Measurements from ENCODE around the gene RANGRF.

Gene RANGRF

DNA sequence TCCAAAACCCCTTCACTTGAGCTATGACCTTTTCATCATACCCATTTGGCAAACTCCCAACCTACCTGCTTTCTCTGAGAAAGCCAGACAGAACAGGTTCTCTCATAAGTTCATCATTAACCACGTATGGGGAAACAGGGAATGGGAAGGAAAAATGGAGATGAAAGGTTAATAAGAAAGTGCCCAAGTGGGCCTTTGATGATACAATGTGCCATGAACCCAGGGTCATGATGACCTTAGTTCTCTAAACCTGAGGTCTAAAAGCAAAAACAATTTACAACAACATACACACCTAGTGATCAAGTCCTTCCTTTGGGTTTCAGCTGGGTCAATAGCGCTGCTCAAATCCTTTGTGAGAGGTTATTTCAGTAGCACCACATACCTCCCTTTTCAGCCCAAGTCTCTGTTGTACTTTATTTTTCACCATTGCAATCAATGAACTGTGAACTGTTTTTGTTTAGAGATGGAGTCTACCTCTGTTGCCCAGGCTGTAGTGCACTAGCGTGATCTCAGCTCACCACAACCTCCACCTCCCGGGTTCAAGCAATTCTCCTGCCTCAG, 14.5 kb upstream of the RANGRF start:
- no peak for DNase-seq (ENCODE audit: low read depth in 3 of 3, low spot score in 1 of 3)

DNA sequence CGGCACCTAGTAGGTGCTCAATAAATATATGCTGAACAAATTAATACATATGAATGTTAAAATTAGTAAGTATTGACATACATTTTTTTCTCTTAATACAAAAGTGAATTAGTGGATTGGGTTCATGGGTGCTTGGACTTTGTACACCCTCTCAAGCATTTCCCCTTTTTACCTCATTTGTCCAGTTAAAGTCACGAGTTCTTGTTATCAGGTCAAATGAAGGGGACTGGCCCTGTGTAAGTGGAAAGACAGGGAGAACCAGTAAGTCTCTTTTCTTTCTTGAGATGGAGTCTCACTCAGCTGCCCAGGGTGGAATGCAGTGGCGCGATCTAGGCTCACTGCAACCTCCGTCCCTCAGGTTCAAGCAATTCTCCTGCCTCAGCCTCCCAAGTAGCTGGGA, 13.7 kb upstream of the RANGRF start:
- DNase-seq (ENCODE audit: low read depth in 3 of 3, low spot score in 1 of 3) = no peak

DNA sequence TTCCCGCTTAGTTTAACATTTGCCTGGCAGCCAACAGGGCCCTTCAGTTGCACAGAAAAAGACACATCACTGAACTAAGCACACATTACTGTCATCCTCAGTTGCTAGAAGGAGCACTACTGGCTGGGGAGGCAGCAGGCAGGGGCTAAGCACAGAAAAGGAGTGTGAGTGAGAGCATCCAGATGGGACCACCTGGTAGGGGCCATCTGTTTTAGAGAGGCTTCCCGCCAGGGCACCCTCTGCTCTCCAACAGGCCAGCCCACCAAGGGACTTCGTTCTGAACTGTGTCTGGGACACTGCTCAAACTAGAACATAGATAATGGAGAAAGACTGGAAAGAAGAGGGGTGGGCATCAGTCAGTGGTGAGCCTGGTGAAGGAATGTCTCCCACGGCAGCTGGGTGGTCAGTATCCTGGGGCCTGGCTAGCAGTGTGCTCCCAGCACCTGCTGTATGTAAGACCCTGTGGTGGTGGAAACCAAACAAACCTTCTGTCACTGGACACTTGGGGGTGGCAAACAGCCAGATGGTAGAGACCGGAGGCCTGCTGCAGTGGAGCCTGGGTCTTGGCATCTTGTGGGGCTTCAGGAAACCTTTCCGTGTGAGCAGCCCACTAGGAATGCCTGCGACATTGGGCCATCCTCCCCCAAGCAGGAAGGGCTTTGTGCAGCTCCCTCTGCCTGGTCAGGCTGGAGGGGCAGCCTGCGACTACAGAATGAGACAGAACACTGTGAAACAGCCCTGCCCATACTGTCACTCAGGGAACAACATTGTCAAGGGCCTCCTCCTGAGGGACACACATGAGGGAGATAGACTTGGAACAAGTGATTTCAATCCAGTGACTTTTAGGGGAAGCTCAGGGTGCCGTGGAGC, 12.8 kb upstream of the RANGRF start:
- DNase-seq (ENCODE audit: low read depth in 3 of 3, low spot score in 1 of 3) = no peak

GRCh38 chr17:8277317-8277716, 11.2 kb upstream of the RANGRF start:
- DNase-seq (ENCODE audit: low read depth in 3 of 3, low spot score in 1 of 3) = no peak

GRCh38 chr17:8282345-8282744, 6.1 kb upstream of the RANGRF start:
- no peak for DNase-seq (ENCODE audit: low read depth in 3 of 3, low spot score in 1 of 3)

- no peak for DNase-seq (ENCODE audit: low read depth in 3 of 3, low spot score in 1 of 3)
Observed at GRCh38 chr17:8283356-8283755, 5.1 kb upstream of the RANGRF start.

DNA sequence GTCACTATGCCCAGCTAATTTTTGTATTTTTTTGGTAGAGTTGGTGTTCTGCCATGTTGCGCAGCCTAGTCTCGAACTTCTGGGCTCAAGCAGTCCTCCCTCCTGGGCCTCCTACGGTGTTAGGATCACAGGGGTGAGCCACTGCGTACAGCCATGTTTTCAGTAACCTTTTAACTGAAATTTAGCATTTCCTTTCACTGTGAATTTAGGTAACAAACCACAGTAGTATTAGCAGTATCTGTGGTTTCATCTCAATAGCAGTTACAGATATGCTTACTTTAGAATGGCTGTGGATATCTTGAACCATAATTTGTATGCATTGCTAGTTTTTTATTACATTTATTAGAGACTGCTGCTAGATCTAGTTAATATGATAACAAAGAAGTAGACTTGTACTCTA, 4.3 kb upstream of the RANGRF start:
- no peak for DNase-seq (ENCODE audit: low read depth in 3 of 3, low spot score in 1 of 3)

GRCh38 chr17:8285270-8286181, 2.9 kb upstream of the RANGRF start:
- DNase-seq (ENCODE audit: low read depth in 3 of 3, low spot score in 1 of 3) = no peak

GRCh38 chr17:8287651-8288335, 677 bp upstream of the RANGRF start:
- DNase-seq (ENCODE audit: low read depth in 3 of 3, low spot score in 1 of 3) = no peak

GRCh38 chr17:8289103-8289397, 580 bp downstream of the RANGRF start:
- DNase-seq (ENCODE audit: low read depth in 3 of 3, low spot score in 1 of 3) = no peak

DNA sequence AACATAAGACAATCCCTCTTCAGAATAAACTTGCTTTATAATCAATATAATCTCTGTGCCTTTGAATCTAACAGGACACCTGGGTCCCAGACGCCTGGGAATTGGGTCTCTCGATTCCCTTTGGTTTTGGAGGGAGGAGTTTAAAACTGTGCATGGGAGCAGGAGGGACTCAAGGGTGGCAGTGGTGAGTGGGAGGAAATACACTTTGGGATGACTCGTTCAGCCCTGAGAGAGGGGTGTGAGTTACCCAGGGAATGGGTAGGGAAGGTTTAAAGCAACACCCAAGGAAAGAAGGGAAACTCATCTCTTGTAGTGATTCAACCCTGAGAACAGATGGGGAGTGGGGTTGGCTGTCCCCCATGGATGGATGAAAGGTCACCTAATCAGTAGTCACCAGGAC, 1.6 kb downstream of the RANGRF start:
- DNase-seq (ENCODE audit: low read depth in 3 of 3, low spot score in 1 of 3) = no peak

DNA sequence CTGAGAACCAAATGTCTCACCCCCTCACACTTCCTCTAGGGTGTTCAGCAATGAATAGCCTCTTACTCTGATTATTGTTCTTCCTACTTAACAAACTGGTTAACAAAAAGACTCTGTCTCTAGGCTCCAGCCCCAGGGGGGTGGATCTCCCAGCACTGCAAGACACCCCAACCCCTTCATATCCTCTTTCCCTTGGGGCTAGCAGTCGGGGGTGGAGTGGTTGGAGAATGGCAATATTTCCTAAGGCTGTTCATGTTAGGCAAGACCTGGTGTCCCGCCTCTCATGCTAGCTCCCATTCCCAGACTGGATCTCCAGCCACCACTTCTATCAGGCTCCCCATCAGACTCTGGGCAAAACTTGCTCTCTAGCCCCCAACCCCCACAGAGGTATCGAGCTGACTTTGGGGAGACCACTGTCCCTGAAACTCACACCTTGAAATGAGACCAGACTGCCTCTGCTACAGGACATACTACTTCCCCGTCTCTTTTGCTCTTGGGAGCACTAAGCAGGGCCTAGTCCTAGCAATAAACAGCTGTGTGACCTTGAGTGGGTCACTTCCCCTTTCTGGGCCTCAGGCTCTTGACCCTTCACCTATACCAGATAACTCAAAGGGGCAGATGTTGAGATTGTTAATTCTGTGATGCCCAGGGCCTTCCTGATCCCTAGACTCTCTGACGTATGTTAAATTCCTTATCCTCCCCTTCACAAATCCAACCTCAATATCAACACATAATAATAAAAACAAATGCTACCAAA, 4.3 kb downstream of the RANGRF start:
- no peak for DNase-seq (ENCODE audit: low read depth in 3 of 3, low spot score in 1 of 3)

- DNase-seq (ENCODE audit: low read depth in 3 of 3, low spot score in 1 of 3) = no peak
Observed at GRCh38 chr17:8294361-8294760, 5.9 kb downstream of the RANGRF start.

DNA sequence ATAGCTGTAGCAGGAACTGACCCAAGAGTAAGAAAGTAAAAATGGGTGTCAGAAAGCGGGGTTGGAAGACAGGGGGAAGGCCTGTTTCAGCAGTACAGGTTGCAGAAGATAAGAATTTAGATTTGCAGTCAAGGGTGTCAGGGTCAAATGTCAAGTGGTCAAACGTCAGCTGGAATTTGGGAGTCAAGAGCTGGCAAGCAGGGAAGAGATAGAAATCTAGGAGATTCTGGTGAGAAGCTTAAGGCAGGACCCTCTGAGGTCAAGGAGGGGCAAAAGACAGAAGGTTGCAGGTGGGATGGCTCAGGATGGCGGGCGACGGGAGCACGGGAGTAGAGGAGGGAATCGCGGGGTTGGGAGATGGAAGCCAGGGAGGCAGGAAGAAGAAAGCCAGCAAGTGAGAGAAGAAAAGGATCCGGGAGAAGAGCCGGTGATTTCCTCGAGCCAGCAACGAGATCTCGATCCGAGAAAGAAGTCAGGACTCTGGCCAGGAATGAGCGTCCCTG, 6.4 kb downstream of the RANGRF start:
- DNase-seq (ENCODE audit: low read depth in 3 of 3, low spot score in 1 of 3) = no peak

GRCh38 chr17:8300226-8300625, 11.8 kb downstream of the RANGRF start:
- no peak for DNase-seq (ENCODE audit: low read depth in 3 of 3, low spot score in 1 of 3)

GRCh38 chr17:8300627-8301242, 12.3 kb downstream of the RANGRF start:
- DNase-seq (ENCODE audit: low read depth in 3 of 3, low spot score in 1 of 3) = peak; percentile 30 to 33 (median 31)

DNA sequence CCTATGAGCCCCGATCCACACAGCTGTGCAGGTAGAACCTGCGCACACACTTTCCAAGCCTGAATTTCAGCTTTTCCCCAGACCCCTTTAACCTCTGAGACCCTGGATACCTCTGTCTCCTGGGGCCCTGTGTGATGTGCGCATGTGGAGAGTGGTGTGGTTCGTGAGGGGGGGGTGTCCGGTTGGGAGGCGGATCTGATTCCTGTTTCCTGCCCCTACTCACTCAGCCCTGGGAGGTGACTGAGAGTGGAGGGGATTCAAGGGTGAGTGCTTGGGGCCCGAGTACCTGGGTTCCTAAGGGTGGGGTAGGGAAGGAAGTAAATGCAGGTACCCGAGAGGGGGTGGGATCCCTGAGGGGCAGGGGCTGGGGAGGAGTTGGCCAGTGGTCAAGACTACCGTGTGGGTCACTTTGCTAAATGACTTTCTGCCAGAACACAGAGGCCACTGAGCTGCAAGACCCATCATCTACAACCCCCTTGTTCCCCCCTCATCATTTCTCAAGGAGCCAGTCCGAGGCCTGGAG, 22.2 kb downstream of the RANGRF start:
- DNase-seq (ENCODE audit: low read depth in 3 of 3, low spot score in 1 of 3) = no peak

GRCh38 chr17:8311131-8311790, 22.8 kb downstream of the RANGRF start:
- no peak for DNase-seq (ENCODE audit: low read depth in 3 of 3, low spot score in 1 of 3)

GRCh38 chr17:8312251-8312650, 23.8 kb downstream of the RANGRF start:
- no peak for DNase-seq (ENCODE audit: low read depth in 3 of 3, low spot score in 1 of 3)
